Breast epithelium (tissue), 4 donors: ENCODE measurements around the gene GAPT. TPM values are rescaled to one million over a fixed set of nuclear protein-coding genes. Genes with fewer than 3 reads are reported as not detected.
A peak's percentile ranks its signal among the peaks of the same experiment; 100 is the strongest.

Experiments used
- DNase-seq, 2 donors: peaks; one replicate each; pipeline ENCODE4 v3.0.0-alpha.2; 2019; ENCODE audit warnings: low spot score in 2 of 2
- H3K27ac ChIP-seq, 2 donors: fragments of 200-600 bp; sonication (generic) in 1 of 2; one replicate each; pipeline ENCODE4 v1.5.1; 2016 to 2019; ENCODE audit warnings: mild to moderate bottlenecking in 1 of 2
- H3K27me3 ChIP-seq, 2 donors: fragments of 200-600 bp; sonication (generic) in 1 of 2; one replicate each; pipeline versions ENCODE4 v1.5.1 to v1.6.0; 2017 to 2019; ENCODE audit warnings: control low read depth in 1 of 2, mild to moderate bottlenecking in 1 of 2
- H3K36me3 ChIP-seq: fragments of 200-600 bp; one replicate; pipeline ENCODE4 v1.5.1; 2019
- H3K4me1 ChIP-seq, 2 donors: fragments of 200-600 bp; sonication (generic); one replicate each; pipeline ENCODE4 v1.5.1; 2016 to 2019; ENCODE audit warnings: control low read depth in 1 of 2
- H3K4me3 ChIP-seq, 3 donors: fragments of 200-600 bp; sonication (generic); 1 replicate in 2 of 3; 2 replicates in 1 of 3; pipeline ENCODE4 v1.5.1; 2016 to 2019; ENCODE audit warnings: mild to moderate bottlenecking in 3 of 3, moderate library complexity in 2 of 3
- H3K9me3 ChIP-seq, 2 donors: fragments of 200-600 bp; sonication (generic) in 1 of 2; one replicate each; pipeline ENCODE4 v1.5.1; 2016 to 2019; ENCODE audit warnings: control low read depth in 1 of 2
- CTCF ChIP-seq, 3 donors: fragments of 450-650 bp; IDR thresholded peaks; one replicate each; pipeline ENCODE4 v1.5.1; 2016 to 2017; ENCODE audit warnings: antibody characterized with exemption in 3 of 3, mild to moderate bottlenecking in 3 of 3, moderate library complexity in 3 of 3
- POLR2A ChIP-seq: fragments of 450-650 bp; IDR thresholded peaks from one replicate; pipeline ENCODE4 v1.6.1; 2016; ENCODE audit warnings: antibody characterized with exemption, mild to moderate bottlenecking, moderate library complexity
- POLR2AphosphoS5 ChIP-seq, 3 donors: sonication (generic); formaldehyde crosslinking; IDR thresholded peaks; one replicate each; pipeline ENCODE4 v1.6.1; 2017; ENCODE audit warnings: antibody characterized with exemption in 3 of 3
- intact Hi-C: fragments of 100-400 bp; cut with DNase I; formaldehyde crosslinking; loops from one replicate; pipeline ENCODE4 v1.15.1; 2023; ENCODE audit warnings: low total_unique reads
- total RNA-seq, 3 donors: library from RNA; depleted of rRNA; stranded (reverse); fragments of >200 nt; gene quantifications; one replicate each; pipeline ENCODE4 v1.1.0, GENCODE V29; 2016

The GAPT gene
- total RNA-seq, 3 donors from 2014 or later: 1.2 to 3.8 (median 1.3) TPM

- H3K9me3 ChIP-seq: no peaks in the 10 kb centered on the region
- no peaks in the 10 kb centered on the region for H3K27me3 ChIP-seq
- H3K4me1 ChIP-seq: peaks cover 0 to 8% of the 10 kb centered on the region in 2 donors
- no peak for DNase-seq
- H3K36me3 ChIP-seq: peaks cover 9% of the 10 kb centered on the region
- H3K27ac ChIP-seq: peak overlapping the region in 1 of 2 donors; percentile 17
- intact Hi-C loops: no loop called here
- no peak for TF ChIP-seq CTCF (IDR thresholded peaks at IDR 0.05)
- TF ChIP-seq POLR2A: no peak
- TF ChIP-seq POLR2AphosphoS5 (IDR thresholded peaks at IDR 0.05): no peak
- H3K4me3 ChIP-seq: no peak overlapping the region
Measured at GRCh38 chr5:58450811-58451629, 40.2 kb upstream of the GAPT start.

GRCh38 chr5:58451732-58452565 is 39.3 kb upstream of the GAPT start:
- H3K9me3 ChIP-seq: no peaks in the 10 kb centered on the region
- no peak for DNase-seq
- no peak overlapping the region for H3K4me3 ChIP-seq
- H3K4me1 ChIP-seq: peaks cover 0 to 8% of the 10 kb centered on the region in 2 donors
- peaks cover 9% of the 10 kb centered on the region for H3K36me3 ChIP-seq
- intact Hi-C loops: no loop called here
- no peaks in the 10 kb centered on the region for H3K27me3 ChIP-seq
- TF ChIP-seq POLR2AphosphoS5 (IDR thresholded peaks at IDR 0.05) (no peak), POLR2A (no peak), CTCF (IDR thresholded peaks at IDR 0.05) (no peak)
- peak overlapping the region; percentile 58 to 59 for H3K27ac ChIP-seq

GRCh38 chr5:58452566-58453258 is 38.5 kb upstream of the GAPT start:
- Histone ChIP-seq H3K4me3 (no peak overlapping the region), H3K9me3 (no peaks in the 10 kb centered on the region), H3K27me3 (no peaks in the 10 kb centered on the region), H3K36me3 (peaks cover 9% of the 10 kb centered on the region), H3K4me1 (peaks cover 4 to 8% of the 10 kb centered on the region in 2 donors), H3K27ac (peak overlapping the region; percentile 58 to 59)
- intact Hi-C loops: no loop called here
- TF ChIP-seq POLR2AphosphoS5 (IDR thresholded peaks at IDR 0.05): no peak
- no peak for TF ChIP-seq POLR2A
- no peak for TF ChIP-seq CTCF (IDR thresholded peaks at IDR 0.05)
- no peak for DNase-seq

- no peak for DNase-seq
- Histone ChIP-seq H3K9me3 (no peaks in the 10 kb centered on the region), H3K4me3 (no peak overlapping the region), H3K27me3 (no peaks in the 10 kb centered on the region), H3K4me1 (peaks cover 4 to 8% of the 10 kb centered on the region in 2 donors), H3K36me3 (peaks cover 9% of the 10 kb centered on the region), H3K27ac (peak overlapping the region in 1 of 2 donors; percentile 58)
- intact Hi-C loops: no loop called here
- TF ChIP-seq POLR2AphosphoS5 (IDR thresholded peaks at IDR 0.05): no peak
- TF ChIP-seq CTCF (IDR thresholded peaks at IDR 0.05): no peak
- no peak for TF ChIP-seq POLR2A
Measured at GRCh38 chr5:58453306-58453705, 37.9 kb upstream of the GAPT start.
